Kidney capillary endothelial cell (primary cell): ENCODE results near the gene HOGA1.
A peak's percentile ranks its signal among the peaks of the same experiment; 100 is the strongest.
"Not testable (repeated sequence)": the region's sequence is repeated elsewhere in the genome, so short reads cannot be mapped to it uniquely, and the experiment has no call there.

Experiments
- DNase-seq: peaks from one replicate; pipeline ENCODE4 v3.0.0-alpha.2; 2018; ENCODE audit warnings: low spot score

Gene HOGA1

DNA sequence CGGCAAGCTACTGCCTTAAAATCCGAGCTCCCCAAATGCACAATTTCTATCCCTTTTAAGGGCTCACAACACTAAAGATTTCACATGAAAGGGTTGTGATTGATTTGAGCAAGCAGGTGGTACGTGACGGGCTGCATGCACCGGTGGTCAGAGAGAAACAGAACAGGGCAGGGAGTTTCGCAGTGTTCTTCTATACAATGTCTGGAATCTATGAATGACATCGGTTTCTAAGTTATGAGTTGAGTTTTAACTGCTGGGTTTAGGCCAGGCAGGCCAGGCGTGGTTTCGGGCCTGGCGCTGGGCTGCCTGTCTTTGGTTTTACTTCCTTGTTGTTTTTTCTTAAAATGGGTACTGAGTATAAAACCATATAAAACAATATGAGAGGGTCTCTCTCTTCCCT, 28.6 kb upstream of the HOGA1 start:
- not testable (repeated sequence) for DNase-seq

DNA sequence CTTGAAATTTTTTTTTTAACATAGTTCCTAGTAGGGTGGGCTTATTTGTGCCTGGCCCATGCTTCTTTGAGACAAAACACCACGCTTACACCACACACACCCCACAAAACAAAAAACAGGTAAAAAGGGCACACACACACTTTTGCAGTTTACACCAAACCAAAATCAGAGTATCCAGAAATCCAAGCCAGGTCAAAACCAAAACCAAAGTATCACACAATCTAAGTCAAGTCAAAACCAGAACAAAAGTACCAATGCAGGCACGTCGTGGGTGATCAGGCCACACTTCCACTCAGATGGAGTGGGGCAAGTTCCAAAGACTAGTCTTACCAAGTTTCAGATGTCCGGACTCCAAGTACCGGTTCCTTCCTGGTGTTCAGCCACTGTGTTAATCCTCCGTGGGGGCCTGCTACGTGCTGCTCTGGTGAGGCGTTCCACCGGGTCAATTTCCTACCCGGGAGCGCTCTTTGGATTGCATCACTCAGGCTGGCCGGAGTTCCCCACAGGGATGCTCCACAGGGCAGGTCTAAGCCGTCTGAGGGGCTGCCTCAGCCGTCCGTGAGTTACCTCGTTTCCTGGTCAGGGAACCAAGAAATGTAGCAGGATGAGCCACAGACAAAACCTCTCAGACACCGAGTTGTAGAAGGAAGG, 23.3 kb upstream of the HOGA1 start:
- not testable (repeated sequence) for DNase-seq

DNA sequence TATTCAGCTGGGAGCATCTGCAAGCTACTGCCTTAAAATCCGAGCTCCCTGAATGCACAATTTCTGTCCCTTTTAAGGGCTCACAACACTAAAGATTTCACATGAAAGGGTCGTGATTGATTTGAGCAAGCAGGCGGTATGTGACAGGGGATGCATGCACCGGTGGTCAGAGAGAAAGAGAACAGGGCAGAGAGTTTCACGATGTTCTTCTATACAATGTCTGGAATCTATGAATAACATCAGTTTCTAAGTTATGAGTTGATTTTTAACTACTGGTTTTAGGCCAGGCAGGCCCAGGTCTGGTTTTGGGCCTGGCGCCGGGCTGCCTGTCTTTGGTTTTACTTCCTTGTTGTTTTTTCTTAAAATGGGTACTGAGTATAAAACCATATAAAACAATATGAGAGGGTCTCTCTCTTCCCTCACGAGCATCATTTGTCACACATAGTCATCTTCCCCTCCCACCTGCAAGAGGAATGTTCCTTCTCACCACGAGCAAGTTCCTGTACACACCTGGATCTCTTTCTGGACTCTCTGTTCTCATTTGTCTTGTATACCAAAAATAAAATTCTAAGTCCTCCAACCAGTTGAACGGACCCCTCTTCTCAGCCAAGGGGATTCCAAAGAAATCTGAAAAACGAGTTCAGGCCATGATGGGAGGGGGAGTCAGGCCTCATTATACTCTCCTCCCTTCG, 22.7 kb upstream of the HOGA1 start:
- not testable (repeated sequence) for DNase-seq

DNA sequence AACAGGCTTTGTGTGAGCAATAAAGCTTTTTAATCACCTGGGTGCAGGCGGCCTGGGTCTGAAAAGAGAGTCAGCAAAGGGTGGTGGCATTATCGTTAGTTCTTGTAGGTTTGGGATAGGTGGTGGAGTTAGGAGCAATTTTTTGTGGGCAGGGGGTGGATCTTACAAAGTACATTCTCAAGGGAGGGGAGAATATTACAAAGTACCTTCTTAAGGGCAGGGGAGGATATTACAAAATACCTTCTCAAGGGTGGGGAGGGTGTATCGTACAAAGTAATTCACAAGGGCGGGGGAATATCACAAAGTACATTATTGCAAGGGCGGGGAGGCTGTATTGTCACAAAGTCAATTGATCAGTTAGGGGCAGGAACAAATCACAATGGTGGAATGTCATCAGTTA, 21.9 kb upstream of the HOGA1 start:
- DNase-seq, result not testable (repeated sequence)

DNA sequence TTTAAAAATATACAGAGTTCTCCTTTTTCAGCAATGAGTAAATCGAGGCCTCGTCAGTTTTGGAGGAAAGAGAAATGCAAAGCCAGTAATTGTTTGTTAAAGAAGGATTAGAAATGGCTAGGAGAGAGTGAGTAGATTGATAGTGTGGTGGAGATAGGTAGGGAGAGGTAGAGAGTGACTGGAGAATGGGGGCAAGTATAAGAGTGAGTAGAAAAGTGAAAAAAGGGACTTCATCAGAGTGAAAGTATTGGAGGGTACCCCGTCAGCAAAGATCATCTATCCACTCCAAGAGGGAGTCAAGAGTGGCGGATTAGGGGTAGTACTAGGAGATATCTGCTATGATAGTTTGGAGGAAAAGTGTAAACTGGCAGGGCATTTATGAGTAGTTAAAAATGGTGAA, 20.9 kb upstream of the HOGA1 start:
- no peak for DNase-seq

DNA sequence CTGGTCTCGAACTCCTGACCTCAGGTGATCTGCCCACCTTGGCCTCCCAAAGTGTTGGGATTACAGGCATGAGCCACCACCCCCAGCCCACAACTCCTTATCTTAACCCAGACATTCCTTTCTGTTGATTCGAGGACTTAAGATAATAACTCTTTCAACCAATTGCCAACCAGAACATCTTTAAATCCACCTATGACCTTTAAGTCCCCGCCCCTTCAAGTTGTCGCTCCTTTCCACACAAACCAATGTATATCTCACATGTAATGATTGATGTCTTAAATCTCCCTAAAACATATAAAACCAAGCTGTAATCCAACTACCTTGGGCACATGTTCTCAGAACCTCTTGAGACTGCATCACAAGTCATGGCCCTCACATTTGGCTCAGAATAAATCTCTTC, 19.4 kb upstream of the HOGA1 start:
- DNase-seq, result no peak

DNA sequence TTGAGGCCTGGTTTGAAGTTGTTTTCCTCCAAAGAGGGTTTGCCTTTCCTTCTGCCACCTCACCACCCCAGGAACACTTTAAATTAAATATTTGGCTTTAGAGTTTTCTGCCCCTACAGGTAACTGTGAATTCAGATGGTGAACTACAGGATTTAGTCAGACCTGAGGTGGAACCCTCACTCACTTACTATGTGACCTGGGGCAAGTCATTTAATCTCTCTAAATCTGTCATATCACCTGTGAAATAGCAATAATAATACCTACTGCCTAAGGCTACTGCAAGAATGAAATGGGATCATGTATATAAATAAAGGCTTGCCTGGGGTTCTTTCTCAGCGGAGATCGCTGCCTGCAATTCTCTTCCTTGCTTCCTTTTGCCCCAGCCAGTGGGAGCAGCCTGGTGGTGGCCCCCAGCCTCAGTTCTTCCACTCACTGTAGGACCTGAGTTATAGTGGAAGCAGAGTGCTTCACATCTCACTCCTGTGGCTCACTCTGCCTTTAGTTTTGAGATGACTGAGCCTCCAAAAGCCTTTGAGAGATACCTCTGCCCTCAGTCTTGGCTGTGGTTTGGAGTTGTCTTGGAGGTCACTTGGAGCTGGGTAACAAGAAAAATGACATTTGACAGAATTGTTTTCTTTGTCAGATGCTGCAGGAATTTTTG, 17.7 kb upstream of the HOGA1 start:
- DNase-seq, result no peak

DNA sequence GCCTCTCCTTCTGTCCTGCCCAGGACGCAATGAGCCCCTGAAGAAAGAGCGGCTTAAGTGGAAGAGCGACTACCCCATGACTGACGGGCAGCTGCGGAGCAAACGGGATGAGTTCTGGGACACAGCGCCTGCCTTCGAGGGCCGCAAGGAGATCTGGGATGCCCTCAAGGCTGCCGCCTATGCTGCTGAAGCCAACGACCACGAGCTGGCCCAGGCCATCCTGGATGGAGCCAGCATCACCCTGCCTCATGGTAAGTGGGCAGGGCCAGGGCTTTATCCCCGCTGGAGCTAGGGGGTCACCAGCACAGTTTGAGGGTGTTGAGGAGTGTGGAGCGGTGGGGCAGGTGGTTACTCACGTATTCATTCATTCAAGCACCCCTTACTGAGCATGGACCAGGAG, 16.3 kb upstream of the HOGA1 start:
- DNase-seq, result no peak

DNA sequence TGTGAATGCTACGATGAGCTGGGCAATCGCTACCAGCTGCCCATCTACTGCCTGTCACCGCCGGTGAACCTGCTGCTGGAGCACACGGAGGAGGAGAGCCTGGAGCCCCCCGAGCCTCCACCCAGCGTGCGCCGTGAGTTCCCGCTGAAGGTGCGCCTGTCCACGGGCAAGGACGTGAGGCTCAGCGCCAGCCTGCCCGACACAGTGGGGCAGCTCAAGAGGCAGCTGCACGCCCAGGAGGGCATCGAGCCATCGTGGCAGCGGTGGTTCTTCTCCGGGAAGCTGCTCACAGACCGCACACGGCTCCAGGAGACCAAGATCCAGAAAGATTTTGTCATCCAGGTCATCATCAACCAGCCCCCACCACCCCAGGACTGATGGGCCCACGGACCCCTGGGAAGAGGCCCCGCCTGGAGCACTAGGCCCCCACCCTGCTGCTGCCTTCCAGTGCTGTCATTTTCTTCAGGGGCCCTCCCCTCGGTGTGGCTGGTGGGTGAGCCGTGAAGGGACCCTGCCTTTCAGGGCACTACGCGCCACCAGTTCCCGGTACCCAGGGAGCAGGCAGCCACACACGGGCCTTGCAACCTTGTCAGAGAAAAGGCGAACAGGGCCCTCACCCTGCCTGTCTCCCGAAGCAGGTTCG, 13.9 kb upstream of the HOGA1 start:
- no peak for DNase-seq

DNA sequence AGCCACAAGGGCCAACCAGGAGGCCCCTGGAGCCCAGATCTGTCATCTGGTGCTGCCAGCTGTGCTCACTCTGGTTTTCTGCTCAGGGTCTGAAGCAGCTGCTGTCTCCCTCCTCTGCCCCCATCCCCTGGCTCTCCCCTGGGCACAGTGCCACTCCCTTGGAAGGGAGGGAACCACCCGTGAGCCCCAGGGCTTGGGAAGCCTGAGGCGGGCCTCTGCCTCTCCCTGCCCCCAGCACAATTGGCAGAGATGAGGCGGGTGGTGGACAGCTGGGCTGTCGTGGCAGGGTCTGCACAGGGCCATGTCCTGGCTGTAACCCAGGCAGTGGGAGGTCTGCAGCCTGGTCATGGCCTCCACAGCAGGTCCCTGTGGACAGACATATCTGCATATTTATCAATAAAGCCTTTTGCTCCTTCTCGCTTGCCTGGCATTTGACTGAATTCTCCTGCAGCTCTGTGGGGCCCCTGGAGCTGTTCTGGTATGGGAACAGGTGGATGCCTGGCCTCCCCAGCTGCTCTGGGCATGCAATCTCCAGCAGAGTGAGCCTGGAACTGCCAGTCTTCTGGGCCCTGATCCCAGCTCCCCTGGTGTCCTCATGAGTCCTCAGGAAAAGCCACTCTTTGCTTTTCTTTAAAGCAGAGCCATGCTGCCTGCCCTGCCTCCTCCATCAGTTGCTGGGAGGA, 13.3 kb upstream of the HOGA1 start:
- no peak for DNase-seq

DNA sequence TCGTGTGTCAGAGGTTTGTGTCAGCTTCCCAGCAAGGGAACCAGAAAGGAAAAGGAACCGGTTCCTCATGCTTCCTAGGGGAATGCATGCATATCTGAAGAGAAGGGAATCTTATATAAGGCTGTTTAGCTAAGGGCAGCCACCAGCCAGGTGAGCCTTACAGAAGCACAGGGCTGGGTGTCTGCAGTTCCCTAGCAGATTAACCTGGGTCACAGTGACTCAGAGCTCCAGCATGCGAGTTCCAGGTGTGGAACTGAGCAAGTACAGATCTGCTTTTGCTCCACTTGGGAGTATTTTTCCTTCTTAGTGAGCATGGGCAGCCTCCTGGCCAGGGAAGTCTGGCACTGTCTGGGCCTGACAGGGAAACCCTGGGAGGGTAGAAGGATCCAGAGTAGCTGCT, 12.6 kb upstream of the HOGA1 start:
- no peak for DNase-seq

DNA sequence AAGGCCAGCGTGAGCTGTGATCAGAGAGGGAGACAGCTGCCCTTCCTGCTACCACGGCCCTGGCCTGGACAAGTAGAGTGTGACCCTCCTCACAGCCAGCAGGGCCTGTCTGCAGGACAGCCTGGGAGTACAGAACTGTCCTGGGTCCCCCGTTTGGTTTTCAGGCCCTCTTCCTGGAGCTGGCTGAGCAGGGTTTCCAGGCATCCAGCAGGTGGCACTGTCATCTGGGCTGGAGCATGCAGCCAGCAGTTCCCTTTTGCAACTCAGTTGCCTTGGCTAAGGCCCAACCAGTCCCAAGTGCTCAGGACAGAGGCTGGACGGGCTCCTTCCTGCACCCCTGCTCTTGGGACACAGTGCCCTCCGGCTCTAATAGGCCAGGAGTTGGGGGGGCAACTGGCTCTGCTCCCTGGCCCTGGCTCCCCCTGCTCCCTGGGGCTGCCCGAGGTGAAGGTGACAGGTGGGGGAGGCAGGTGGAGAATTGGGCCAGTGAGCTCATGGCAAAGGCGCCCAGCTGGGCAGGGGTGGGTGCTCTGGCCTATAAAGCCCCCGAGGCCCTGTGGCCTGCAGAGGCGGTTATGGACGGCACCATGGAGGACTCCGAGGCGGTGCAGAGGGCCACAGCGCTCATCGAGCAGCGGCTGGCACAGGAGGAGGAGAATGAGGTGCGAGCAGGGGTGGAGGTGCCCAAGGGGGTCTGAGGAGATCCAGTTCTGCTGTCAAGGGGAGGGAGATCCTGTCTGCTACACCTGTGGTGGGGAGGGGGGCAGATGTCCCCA, 11.8 kb upstream of the HOGA1 start, which contains the start of gene ANKRD2:
Gene ANKRD2, plus strand, starts transcription at position 566 of the 776 bp plus-strand sequence. Its CDS starts 10 bp downstream, at position 576.
- DNase-seq, result peak; percentile 60

DNA sequence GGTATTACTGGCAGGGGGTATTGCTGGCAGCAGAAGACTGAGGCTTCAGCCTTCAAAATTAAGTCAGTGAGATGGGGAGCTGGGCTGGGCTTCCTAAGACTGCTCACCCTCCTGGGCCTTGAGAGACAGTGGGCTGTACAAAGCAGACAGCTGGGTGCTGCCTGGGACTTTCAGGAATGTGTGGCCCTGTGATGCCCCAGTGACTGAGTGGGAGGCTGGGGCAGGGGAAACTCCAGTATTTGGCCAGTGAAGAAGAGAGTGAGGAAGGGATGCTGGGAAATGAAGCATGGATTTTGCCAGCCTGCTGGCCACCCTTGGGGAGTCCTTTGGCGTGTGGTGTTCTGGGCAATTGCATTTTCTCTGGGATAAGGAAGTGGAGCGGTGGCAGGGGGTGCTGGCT, 11.2 kb upstream of the HOGA1 start:
- no peak for DNase-seq

DNA sequence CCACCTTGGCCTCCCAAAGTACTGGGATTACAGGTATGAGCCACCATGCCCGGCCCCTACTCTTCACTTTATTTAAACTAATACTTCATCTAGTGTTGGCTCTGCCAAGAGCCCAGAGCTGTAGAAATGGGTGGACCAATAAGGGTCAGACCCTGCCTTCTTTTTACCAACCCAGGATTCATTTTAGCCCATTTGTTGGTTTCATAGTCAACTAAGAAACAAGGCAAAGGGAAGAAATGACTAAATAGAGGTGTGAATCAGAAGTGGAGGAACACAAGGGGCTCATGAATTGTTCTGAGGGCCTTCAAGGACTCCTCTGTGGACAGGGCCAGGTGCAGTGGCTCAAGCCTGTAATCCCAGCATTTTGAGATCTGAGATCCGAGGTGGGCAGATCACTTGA, 10.5 kb upstream of the HOGA1 start:
- no peak for DNase-seq

DNA sequence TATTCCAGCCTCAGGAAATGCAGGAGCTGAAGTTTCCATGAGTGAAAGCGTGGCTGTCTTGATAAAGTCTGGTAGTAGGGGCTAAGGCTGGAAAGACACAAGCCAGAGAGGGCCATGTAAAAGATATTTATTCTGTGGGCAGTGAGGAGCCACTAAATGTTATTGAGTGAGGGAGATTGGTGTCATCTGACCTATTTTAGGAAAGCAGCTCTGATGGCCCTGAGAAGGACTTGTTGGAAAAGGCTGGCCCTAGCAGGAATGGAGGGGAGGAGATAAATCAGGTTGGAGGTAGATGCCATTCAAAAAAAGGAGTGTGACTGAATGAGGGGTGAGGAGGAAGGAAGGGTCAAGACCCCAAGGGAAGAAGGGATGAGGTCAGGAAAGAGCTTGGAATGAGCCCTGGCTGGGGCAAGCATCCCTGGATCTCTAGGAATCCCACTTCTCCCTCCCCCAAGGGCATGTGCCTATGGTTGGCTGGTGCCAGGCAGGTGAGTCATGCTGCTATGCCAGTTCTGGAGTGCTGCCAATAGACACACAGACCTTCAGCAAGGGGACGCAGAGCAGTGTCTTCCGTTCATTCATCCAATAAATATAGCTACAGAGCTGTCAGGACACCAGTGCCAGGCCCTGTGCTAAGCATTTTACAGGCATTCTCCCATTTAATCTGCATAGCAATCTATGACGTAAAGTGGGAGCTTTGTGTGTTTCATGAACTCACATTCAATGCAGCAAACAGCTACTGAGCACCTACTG, 9.6 kb upstream of the HOGA1 start:
- DNase-seq, result peak; percentile 88

DNA sequence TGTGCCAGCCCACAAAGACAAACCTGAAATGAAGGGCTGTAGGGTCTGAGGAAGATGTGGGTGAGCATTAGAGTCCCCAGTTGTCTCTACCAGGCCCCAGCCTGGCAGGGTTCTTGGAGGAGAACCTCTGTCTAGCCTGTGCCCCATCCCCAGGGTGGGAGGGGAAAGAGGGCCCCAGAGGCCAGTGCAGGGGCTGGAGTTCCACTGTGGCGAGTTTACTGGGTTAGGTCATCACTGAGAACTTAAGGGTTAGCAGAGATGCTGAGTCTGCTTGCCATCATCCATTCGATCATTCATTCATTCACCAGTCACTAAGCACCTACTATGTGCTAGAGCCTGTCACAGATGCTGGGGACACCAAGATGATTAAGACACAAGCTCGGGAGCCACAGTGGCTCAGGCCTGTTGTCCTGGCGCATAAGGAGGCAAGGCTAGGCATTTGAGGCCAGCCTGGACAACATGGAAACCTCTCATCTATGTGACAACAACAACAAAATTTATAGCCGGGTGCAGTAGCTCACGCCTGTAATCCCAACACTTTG, 9.0 kb upstream of the HOGA1 start:
- DNase-seq, result no peak

DNA sequence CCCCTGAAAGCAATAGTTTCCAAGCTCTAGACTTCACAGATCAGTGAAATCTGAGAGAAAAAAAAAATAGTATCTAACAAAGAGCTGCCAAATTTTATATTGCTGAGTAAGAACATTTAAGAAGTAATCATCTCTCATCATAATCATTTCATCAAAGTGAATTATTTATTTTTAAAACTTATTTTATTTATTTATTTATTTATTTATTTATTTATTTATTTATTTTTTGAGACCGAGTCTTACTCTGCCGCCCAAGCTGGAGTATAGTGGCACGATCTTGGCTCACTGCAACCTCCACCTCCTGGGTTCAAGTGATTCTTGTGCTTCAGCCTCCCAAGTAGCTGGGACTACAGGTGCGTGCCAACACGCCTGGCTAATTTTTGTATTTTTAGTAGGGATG, 7.7 kb upstream of the HOGA1 start:
- not testable (repeated sequence) for DNase-seq

DNA sequence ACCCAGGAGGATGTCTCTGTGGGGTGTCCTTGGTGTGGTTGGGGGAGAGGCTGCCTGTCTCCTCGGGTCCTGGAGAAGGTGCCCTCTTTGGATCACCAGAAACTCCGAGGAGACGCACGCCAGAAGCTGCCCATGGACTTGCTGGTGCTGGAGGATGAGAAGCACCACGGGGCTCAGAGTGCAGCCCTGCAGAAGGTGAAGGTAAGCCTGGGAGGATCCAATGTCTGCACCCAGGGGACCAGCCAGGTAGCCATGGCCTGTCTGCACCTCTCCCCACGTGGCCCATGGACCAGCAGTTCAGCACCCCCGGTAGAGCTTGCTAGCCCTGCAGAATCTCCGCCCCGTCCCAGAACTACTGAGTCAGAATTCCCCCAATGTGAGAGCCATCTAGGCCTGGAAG, 6.5 kb upstream of the HOGA1 start:
- no peak for DNase-seq

DNA sequence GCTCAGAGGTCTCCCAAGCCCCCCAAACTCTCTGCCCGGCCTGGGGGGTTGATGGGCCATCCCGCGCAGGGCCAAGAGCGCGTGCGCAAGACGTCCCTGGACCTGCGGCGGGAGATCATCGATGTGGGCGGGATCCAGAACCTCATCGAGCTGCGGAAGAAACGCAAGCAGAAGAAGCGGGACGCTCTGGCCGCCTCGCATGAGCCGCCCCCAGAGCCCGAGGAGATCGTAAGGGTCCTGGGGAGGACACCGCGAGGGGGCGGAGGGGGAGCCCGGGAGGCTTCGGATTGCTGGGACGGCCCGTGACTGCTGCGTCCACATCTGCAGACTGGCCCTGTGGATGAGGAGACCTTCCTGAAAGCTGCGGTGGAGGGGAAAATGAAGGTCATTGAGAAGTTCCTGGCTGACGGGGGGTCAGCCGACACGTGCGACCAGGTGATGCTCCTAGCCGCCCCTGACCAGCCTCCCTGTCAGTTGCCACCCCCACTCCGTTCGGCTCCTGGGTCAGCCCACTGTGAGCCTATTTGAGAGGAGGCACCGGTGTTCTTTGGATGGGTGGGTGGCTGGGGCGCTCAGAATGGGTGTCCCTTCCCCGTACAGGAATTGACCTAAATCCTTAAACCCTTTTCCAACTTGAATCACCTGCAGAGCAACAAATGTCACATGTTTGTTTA, 5.9 kb upstream of the HOGA1 start:
- no peak for DNase-seq
